Peyer's patch (tissue), 4 donors: ENCODE results near the gene KHK. TPM values are rescaled to one million over a fixed set of nuclear protein-coding genes. Genes with fewer than 3 reads are reported as not detected.
"Not testable (repeated sequence)": the region's sequence is repeated elsewhere in the genome, so short reads cannot be mapped to it uniquely, and the experiment has no call there.

Source experiments
- DNase-seq, 3 donors: peaks; one replicate each; pipeline ENCODE4 v3.0.0-alpha.2; 2017 to 2019
- H3K27ac ChIP-seq, 4 donors: fragments of 200-600 bp; sonication (generic); one replicate each; pipeline ENCODE4 v1.5.1; 2016 to 2019
- H3K27me3 ChIP-seq, 2 donors: fragments of 200-600 bp; sonication (generic); one replicate each; pipeline ENCODE4 v1.5.1; 2019
- H3K36me3 ChIP-seq, 3 donors: fragments of 200-600 bp; sonication (generic); one replicate each; pipeline ENCODE4 v1.5.1; 2016 to 2019
- H3K4me1 ChIP-seq, 4 donors: fragments of 200-600 bp; sonication (generic); one replicate each; pipeline ENCODE4 v1.5.1; 2016 to 2019
- H3K4me3 ChIP-seq, 4 donors: fragments of 200-600 bp; sonication (generic); 1 replicate in 3 of 4; 2 replicates in 1 of 4; pipeline ENCODE4 v1.5.1; 2016 to 2019; ENCODE audit warnings: mild to moderate bottlenecking in 1 of 4
- H3K9me3 ChIP-seq, 4 donors: fragments of 200-600 bp; sonication (generic); one replicate each; pipeline ENCODE4 v1.5.1; 2016 to 2019; ENCODE audit warnings: mild to moderate bottlenecking in 1 of 4
- CTCF ChIP-seq, 6 experiments: fragments of 450-650 bp in 4 of 6; fragments of 200-600 bp in 2 of 6; sonication (generic) in 1 of 6; IDR thresholded peaks; one replicate each; pipeline ENCODE4 v1.5.1; 2017 to 2019; ENCODE audit warnings: antibody characterized with exemption in 6 of 6, mild to moderate bottlenecking in 3 of 6, moderate library complexity in 1 of 6
- POLR2A ChIP-seq, 2 donors: fragments of 450-650 bp; IDR thresholded peaks; one replicate each; pipeline ENCODE4 v1.5.1; 2017; ENCODE audit warnings: antibody characterized with exemption in 2 of 2, mild to moderate bottlenecking in 2 of 2, moderate library complexity in 2 of 2
- total RNA-seq, 4 donors: library from RNA; depleted of rRNA; stranded (reverse); fragments of >200 nt; gene quantifications; one replicate each; pipeline ENCODE4 v1.1.0, GENCODE V29; 2016

KHK gene
- total RNA-seq, 4 donors from 2014 or later: 40.4 to 576 (median 435) TPM

GRCh38 chr2:27100036-27100435, 13.5 kb downstream of the KHK start:
- DNase-seq: no peak
- Histone ChIP-seq H3K27me3 (no peaks in the 10 kb centered on the region), H3K27ac (no peak overlapping the region), H3K36me3 (peaks cover 0 to 37% (median 0%) of the 10 kb centered on the region in 3 donors), H3K4me3 (no peak overlapping the region), H3K9me3 (no peaks in the 10 kb centered on the region), H3K4me1 (peaks cover 0 to 15% (median 2%) of the 10 kb centered on the region in 4 donors)
- TF ChIP-seq CTCF (IDR thresholded peaks at IDR 0.05) (no peak), POLR2A (IDR thresholded peaks at IDR 0.05) (no peak)

- no peak for DNase-seq
- Histone ChIP-seq H3K9me3 (no peaks in the 10 kb centered on the region), H3K4me1 (no peaks in the 10 kb centered on the region), H3K27ac (no peak overlapping the region), H3K27me3 (no peaks in the 10 kb centered on the region), H3K4me3 (no peak overlapping the region), H3K36me3 (peaks cover 0 to 30% (median 0%) of the 10 kb centered on the region in 3 donors)
- no peak for TF ChIP-seq CTCF (IDR thresholded peaks at IDR 0.05)
These were observed 15.8 kb downstream of the KHK start for GRCh38 chr2:27102329-27102728.

- Histone ChIP-seq H3K4me1 (no peaks in the 10 kb centered on the region), H3K27ac (no peak overlapping the region), H3K9me3 (no peaks in the 10 kb centered on the region), H3K27me3 (no peaks in the 10 kb centered on the region), H3K36me3 (no peaks in the 10 kb centered on the region), H3K4me3 (no peak overlapping the region)
- TF ChIP-seq CTCF (IDR thresholded peaks at IDR 0.05): no peak
- TF ChIP-seq POLR2A (IDR thresholded peaks at IDR 0.05): no peak
- no peak for DNase-seq
These were observed 19.4 kb downstream of the KHK start for GRCh38 chr2:27105981-27106380.

GRCh38 chr2:27108221-27108620, 21.6 kb downstream of the KHK start:
- H3K9me3 ChIP-seq: no peaks in the 10 kb centered on the region
- TF ChIP-seq CTCF (IDR thresholded peaks at IDR 0.05): no peak
- TF ChIP-seq POLR2A (IDR thresholded peaks at IDR 0.05): no peak
- no peaks in the 10 kb centered on the region for H3K4me1 ChIP-seq

GRCh38 chr2:27109083-27109482, 22.5 kb downstream of the KHK start:
- no peak for TF ChIP-seq CTCF (IDR thresholded peaks at IDR 0.05)
- no peak for TF ChIP-seq POLR2A (IDR thresholded peaks at IDR 0.05)
- no peak overlapping the region for H3K27ac ChIP-seq

More at GRCh38 chr2:27108221-27108620, 21.6 kb downstream of the KHK start:
- DNase-seq: no peak
- no peak overlapping the region for H3K27ac ChIP-seq
- H3K36me3 ChIP-seq: no peaks in the 10 kb centered on the region
- no peak overlapping the region for H3K4me3 ChIP-seq
- H3K27me3 ChIP-seq: no peaks in the 10 kb centered on the region

GRCh38 chr2:27110603-27111352, 24.2 kb downstream of the KHK start:
- H3K36me3 ChIP-seq, H3K27ac ChIP-seq, H3K4me1 ChIP-seq, H3K9me3 ChIP-seq, H3K27me3 ChIP-seq, H3K4me3 ChIP-seq, DNase-seq: not testable (repeated sequence)

More at GRCh38 chr2:27109083-27109482, 22.5 kb downstream of the KHK start:
- H3K4me1 ChIP-seq: no peaks in the 10 kb centered on the region
- H3K27me3 ChIP-seq: no peaks in the 10 kb centered on the region
- no peaks in the 10 kb centered on the region for H3K36me3 ChIP-seq
- DNase-seq: no peak
- no peak overlapping the region for H3K4me3 ChIP-seq
- H3K9me3 ChIP-seq: no peaks in the 10 kb centered on the region

GRCh38 chr2:27111392-27112078, 25.0 kb downstream of the KHK start:
- H3K27ac ChIP-seq, H3K4me3 ChIP-seq, H3K36me3 ChIP-seq, H3K9me3 ChIP-seq, H3K27me3 ChIP-seq, H3K4me1 ChIP-seq, DNase-seq: not testable (repeated sequence)
